Activated gamma-delta T cell treated with anti-CD3 and anti-CD28 coated beads, Interleukin-2, amount 50 U/mL, for 16 hours (primary cell): ENCODE results near the gene SNURF.
"Not testable (repeated sequence)": the region's sequence is repeated elsewhere in the genome, so short reads cannot be mapped to it uniquely, and the experiment has no call there.

ENCODE experiments used
- DNase-seq: peaks from one replicate; pipeline ENCODE4 v3.0.0-alpha.2; 2020; ENCODE audit warnings: low read depth

SNURF gene

DNA sequence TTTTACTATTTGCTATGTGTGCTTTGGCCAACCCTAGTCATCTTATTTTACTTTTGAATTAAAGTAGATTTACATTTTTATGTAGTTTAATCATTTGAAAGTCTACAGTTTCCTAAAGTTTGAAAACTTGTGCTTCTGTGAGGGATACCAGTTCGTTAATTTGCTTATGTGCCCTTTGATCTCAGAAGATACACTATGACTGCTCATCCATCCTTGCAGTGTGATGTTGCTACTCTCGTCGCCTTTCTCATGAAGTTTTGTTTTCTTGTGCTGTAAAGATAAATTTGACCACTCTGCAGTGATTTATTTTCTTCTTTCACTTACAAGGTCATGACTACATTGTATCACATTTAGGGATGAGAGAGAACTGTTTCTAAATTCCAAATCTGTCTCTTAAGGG, 16.3 kb downstream of the SNURF start:
- DNase-seq = no peak

- DNase-seq = no peak
Observed at GRCh38 chr15:24971772-24972171, 17.0 kb downstream of the SNURF start.

DNA sequence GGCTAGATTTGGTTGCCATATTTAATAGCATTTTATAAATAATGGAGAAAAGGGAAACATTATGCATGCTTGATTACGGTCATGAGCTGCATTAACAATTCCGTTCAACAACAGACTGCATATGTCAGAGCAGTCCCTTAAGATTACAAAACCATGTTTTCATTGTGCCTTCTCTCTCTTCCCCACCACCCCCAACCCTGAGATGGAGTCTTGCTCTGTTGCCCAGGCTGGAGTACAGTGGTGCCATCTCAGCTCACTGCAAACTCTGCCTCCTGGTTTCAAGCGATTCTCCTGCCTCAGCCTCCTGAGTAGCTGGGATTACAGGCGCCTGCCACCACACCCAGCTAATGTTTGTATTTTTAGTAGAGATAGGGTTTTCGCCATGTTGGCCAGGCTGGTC, 17.9 kb downstream of the SNURF start:
- DNase-seq = not testable (repeated sequence)

DNA sequence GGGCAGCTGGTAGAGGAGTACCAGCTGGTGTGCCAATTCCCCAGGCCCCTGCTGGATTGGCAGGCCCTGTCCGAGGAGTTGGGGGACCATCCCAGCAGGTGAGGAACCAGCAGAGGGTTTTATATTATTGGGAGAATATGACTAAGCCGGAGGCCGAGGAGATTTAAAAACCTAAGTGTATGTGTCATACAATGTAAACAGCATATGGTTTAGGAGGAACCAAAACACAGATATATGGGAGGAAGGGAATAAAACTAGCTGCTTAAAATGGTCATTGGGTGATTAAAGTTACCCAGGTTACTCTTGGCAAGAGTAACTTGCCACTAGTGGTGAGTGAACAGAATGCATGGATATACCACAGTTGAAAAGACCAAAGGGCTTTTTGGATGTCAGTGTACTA, 22.1 kb downstream of the SNURF start:
- no peak for DNase-seq

DNA sequence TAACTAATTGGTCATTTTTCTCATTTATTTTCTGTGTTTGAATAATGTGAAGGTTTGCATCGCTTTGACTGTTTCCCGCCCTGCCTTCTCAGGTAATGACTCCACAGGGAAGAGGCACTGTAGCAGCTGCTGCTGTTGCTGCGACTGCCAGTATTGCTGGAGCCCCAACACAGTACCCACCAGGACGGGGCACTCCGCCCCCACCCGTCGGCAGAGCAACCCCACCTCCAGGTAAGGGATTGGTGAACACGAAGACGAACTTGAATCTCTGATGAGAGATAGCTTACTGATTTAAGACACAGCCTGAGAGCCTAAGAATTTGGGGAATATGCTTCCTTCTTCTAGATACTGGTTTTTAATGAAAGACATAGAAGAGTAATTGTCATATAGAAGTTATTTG, 22.9 kb downstream of the SNURF start:
- no peak for DNase-seq

DNA sequence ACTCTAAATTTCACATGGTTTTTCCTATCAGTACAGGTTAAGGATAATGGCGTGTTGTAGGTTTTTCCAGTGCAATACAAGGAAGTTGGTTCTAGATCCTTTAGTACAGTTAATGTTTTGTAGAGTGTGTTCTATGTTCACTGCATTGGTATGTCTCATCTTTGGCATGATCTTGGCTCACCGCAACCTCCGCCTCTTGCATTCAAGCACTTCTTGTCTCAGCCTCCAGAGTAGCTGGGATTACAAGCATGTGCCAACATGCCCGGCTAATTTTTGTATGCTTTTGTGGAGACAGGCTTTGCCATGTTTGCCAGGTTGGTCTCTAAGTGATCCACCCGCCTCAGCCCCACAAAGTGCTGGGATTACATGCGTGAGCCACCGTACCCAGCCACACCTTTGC, 30.4 kb downstream of the SNURF start:
- no peak for DNase-seq

DNA sequence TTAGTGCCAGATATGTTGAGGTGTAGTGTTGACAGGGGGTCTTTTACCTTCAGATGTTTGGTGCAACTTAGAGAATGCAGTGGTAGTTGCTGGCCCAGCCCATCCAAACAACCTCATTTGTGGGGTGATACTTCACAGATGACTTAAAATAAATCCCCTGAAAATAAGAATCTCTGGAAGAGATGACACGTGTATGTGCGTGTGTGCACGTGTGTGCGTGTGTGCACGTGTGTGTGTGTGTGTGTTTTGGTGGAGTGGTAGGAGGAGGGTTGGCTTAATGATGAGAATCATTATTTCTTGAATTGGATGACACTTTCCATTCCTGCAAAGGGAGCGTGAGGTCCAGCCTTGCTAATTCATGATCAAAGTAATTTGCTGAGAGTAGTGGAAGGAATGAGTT, 31.9 kb downstream of the SNURF start:
- no peak for DNase-seq
